ENCODE results near the gene BGN.

The BGN gene

DNA sequence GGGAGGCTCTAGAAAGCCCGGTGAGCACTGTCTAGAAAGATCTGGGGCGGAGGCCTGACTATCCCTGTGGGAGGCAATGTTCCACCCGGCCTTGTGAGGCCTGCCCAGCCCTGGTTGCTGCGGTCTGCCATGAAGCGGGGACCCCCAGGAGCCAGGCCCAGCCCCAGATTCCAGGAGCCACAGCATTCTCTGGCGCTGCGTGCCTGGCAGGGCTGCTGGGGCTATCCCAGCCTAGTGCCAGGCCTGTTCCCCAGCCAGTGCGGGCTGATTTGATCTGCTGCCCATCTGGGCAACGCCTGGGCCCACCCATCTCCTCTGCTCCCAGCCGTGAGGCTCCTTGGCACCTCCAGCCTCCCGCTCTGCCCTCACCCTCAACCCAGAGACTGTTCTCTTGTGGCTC is 42.3 kb downstream of the BGN start:
- FAIRE-seq = no peak

DNA sequence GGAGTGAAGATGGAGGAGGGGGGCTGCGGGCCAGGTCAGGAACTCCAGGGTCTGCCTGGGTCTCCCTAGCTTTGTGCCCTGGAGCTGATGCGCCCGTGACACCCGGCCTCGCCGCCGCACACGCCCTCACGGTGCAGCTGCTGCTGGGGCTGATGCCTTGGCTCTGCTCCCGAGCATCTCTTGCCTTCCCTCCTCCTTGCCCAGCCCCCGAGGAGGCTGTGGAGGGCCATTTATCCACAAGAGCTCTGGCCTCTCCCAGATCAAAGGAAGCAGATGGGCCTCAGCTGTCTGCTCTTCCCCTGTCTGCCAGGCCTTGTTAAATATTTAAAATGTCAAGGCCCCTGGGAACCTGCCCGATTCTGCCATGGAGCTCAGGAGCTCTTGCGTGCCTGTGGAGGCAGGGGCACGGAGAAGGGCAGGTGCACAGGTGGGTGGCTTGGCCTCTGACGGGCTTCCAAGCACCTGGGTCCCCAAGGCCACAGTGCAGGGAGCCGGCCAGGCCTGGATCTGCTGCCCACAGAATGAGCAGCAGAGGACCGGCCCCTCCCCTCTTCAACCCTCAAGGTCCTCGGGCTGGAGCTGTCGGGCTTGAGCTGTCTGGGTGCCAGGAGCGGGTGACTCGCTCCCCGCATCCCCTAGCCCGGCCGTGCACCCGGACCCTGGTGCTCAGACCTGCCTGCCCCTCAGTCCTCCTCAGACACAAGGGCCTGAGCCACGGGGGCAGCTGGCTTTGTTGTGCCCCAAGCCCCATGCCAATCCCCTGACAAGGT is 42.9 kb downstream of the BGN start:
- FAIRE-seq = no peak

DNA sequence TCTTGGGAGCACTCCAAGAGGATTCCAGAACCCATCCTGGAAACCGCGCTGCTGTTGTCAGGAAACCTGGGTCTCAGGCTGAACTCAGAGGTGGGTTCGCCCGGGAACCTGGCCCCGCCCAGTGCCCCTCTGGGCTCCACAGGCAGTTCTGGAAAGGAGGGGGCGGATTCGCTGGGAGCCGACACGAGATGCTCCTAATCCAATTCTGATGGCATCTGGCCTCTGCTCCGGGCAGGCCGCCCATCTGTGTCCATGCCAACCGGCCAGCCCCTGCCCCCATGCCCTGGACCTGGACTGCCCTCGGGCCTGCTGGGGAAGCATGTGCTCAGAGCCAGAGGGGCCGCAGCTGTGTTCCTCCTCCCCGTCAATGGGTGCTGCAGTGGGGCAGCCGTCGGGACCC is 43.6 kb downstream of the BGN start:
- no peak for FAIRE-seq

DNA sequence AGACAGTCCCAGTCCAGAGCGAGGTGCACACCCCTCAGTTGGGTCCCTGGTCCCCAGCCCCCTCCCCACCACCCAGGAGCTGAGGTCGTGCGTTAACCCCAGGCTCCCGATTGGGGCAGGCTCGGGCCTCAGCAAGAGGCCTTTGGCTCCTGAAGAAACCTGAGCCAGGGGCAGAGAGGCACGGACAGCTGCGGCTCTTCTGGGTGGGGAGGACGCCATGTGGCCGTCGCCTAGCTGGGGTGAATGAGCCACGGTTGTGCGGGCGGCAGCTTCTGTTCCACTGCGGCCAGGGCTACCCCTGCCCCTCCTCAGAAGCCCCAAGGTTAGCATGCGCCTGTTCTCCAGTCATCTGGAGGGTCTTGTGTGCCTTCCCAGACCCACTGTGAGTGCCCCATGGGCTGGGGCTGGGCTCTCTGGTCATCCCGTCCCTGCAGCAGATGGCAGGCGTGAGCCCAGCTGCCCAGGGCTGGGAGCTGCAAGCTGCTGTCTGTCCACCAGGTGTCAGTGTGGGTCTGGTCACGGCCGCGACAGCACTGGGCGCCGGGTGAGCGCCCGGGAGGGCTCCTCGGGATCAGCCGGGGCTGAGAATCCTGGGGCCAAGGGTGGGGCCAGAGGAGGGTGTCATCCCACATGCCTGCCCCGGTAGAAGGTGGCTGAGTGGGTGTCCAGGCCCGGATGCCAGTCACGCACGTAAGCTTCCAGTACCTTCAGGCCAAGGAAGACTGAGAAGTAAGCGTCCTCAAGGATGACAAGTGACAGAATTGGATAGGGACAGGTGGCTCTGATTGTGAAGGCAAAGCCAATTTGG is 44.6 kb downstream of the BGN start:
- FAIRE-seq = no peak

DNA sequence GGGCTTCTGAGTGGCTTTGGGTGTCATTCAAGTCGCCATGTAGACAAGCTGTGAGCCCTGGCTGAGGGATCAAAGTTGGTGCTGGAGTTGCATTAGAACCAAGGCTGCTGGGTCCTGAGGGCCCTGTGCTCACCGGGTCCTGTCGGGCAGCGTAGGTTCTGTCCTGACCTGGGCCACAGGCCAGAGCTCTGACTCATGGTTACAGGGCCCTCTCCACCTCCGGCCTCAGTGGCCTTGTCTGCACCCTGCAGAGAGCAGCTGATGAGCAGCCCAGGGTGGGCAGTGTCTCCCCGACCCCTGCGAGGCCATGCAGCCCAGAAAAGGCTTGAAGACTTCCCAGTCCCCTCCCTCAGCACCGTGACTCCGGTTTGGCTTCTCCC is 45.2 kb downstream of the BGN start:
- no peak for FAIRE-seq

DNA sequence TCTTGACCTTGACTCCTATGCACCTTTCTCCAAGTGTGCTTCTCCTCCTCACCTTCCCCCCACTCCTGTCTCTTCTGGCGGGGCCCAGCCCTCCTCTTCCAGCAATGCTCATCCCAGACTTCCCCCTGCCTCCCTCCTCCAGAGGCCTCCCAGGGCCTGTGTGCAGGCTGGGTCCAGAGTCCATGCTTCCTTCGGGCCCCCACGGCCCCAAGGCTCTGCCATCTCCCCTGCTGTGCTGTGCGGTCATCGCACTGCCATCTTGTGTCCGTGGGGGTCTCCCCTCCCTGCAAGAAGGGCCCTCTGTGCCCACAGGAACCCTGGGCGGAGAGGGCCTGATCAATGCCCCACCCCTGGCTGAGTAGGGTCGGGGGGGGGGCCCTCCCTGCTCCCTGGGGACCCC is 49.9 kb downstream of the BGN start:
- no peak for FAIRE-seq

DNA sequence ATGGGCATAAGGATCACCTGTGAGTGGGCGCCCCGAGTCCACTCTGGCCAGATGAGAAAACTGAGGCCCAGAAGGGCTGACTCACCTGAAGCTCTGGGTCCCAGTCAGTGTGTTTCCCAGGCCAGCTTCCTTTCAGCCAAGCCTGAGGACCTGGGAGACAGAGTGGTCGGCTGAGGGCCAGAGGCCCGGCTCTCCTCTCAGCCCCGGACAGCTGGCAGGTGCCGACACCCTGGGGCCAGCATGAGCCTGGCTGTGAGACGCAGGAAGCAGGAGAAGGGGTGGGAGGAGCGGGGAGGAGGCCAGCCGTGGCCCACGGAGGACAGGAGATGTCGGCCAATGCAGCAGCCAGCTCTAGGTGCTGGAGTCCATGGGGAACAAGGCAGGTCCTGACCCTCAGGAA is 51.6 kb downstream of the BGN start:
- no peak for FAIRE-seq

DNA sequence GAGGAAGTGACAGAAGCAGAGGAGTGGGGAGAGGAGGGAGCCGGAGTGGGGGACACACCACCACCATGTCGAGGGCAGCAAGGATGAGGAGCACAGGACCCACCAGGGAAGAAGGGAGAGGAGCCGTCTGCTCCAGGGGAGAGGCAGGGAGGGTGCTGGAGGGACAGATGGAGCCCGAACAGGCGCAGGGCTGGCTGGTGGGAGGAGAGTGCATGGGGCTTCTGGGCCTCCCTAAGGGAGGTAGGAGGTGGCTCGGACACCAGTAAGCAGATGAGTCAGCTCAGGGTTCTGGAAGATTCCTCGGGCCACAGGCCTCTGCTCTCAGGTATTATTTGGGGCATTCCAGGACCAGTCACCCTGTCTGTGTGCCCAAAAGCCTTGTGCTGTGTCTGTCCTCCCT is 52.4 kb downstream of the BGN start:
- FAIRE-seq = no peak

DNA sequence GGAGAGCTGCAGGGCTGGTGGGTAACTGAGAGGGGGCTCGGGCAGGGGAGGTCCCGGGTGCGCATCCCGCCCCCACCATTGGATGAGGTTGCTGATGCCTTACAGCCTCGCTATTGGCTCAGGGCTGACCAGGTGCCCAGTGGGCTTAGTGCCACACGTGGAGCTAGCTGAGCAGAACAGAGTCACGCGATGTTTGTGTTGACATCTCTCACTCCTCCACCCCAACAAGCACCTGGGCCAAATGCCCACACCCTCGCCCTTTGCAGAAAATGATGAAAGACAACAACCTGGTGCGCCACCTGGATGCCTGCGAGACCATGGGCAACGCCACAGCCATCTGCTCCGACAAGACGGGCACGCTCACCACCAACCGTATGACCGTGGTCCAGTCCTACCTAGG is 54.5 kb downstream of the BGN start:
- FAIRE-seq = no peak

DNA sequence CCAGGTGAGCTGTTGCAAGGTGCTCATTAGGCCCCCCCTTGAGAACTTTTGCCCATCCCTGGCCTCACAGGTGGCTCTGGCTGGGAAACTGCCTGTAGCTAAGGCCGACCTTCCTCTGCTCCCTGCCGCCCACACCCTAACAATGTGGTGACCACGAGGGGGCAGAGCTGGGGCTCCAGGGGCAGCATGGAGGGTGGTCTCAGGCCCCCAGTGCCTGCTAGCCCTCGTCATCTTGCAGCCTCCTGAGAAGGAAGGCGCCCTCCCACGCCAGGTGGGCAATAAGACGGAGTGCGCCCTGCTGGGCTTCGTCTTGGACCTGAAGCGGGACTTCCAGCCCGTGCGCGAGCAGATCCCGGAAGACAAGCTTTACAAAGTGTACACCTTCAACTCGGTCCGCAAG is 55.0 kb downstream of the BGN start:
- no peak for FAIRE-seq

DNA sequence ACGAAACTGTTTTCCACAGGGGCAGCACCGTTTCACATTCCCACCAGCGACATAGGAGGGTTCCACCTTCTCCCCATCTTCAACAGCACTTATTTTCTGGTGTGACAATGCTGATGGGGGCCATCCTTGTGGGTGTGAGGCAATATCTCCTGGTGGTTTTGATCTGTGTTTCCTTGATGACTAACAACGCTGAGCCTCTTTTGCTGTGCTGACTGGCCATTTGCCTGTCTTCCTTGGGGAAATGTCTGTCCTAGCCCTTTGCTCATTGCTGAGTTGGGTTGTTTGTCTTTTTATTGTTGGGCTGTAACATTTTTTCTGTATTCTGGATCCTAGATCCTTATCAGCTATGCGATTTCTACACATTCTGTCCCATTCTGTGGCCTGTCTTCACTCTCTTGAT is 56.4 kb downstream of the BGN start:
- FAIRE-seq = no peak

DNA sequence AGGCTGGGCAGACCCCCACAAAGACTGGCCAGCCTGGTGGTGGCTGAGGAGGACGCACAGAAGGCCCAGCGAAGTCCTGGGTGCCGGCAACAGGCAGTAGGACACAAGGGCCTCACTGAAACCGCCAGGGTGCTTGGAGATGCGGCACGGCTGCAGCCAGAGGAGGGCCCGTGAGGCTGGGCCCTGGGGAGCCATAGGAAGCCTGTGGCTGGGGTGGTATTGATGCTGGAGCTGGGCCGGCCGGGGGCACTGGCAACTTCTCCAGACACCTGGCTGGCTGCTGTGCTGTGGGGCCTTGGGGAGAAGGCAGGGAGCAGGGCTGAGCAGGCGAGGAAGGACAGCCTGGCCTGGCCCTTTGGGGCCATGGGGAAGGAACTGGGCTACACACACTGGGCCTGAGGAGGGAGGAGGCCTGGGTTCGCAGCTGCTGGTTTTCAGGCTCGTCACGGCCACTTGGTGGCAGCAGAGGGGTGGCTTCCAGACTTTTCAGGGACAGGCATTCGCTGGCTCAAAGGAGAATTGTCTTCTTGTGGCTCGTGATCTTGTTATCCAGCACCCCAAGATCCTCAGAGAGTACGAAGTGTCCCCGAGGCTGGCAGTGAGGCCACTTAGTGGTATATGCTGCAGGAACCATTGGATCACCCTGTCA is 59.9 kb downstream of the BGN start:
- FAIRE-seq = no peak

DNA sequence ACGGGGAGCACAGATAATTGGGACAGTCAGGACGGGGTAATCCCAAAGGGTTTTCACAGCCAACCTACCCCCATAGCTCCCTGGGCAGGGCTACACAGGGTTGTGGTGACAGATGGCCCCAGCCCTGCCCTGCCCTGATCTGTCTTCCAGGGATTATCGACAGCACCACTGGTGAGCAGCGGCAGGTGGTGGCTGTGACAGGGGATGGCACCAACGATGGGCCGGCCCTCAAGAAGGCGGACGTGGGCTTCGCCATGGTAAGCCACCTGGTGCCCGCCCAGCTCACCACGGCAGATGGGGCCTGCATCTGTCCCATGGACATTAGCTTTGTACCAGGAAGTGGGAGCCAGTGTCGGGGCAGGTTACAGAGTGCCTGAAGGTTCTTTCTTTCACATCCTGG is 62.0 kb downstream of the BGN start:
- no peak for FAIRE-seq

DNA sequence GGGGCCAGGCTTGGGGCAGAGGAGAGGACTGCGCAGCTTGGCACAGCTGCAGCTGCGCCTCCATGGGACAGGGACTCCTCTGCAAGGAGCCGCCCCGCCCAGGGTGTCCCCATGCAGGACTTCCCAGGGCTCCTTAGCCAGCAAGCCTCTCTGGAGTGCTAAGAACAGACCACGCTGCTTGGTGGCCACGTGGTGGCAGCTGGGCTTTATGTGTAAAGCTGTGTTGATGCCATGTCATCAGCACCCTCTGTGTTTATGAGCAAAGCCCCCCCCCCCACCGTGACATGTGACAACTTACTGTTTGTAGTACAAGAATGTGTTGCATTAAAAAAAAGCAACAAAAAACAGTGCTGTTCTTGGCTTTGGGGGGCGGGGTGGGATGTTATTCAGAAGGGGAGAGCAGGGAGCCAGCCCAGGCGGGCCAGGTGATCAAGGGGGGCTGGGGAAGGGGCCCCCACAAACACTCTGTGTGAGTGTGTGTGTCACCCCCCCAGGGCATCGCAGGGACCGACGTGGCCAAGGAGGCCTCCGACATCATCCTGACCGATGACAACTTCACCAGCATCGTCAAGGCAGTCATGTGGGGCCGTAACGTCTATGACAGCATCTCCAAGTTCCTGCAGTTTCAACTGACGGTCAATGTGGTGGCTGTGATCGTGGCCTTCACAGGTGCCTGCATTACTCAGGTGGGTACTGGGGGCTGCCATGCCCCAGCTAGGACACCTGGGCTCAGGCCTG is 63.0 kb downstream of the BGN start:
- no peak for FAIRE-seq

Data from endometrium (tissue), 2 donors.